ENCODE measurements around the gene RHPN2. TPM values are rescaled to one million over a fixed set of nuclear protein-coding genes. Genes with fewer than 3 reads are reported as not detected.

RHPN2 gene
- polyA plus RNA-seq, 2 of the 4 experiments (the other 2 are of a cell fraction), result 60.5 to 140 TPM

- TF ChIP-seq CHD2 (IDR thresholded peaks at IDR 0.05; ENCODE audit: low read length, partially characterized antibody) (no peak), TFCP2L1 (CRISPR knock-in tag; IDR thresholded peaks at IDR 0.05) (no peak), NPAS2 (CRISPR knock-in tag; IDR thresholded peaks at IDR 0.05; ENCODE audit: borderline replicate concordance) (no peak), CEBPB (IDR thresholded peaks at IDR 0.05) (no peak), SREBF2 (IDR thresholded peaks at IDR 0.05) (no peak), ATOH8 (CRISPR knock-in tag; IDR thresholded peaks at IDR 0.05; ENCODE audit: low read depth) (no peak), EHF (CRISPR knock-in tag; IDR thresholded peaks at IDR 0.05) (no peak), NFE2L2 (conservative IDR thresholded peaks at IDR 0.05; ENCODE audit: low read length) (no peak), TP53 (CRISPR knock-in tag; IDR thresholded peaks at IDR 0.05) (no peak), EHMT2 (IDR thresholded peaks at IDR 0.05; ENCODE audit: low read depth) (no peak), ZFP36 (IDR thresholded peaks at IDR 0.05; ENCODE audit: borderline replicate concordance, partially characterized antibody) (no peak), FOSB (CRISPR knock-in tag; IDR thresholded peaks at IDR 0.05) (no peak), HOXA7 (CRISPR knock-in tag; IDR thresholded peaks at IDR 0.05) (no peak), POLR2A (IDR thresholded peaks at IDR 0.05; ENCODE audit: low read length) (no peak), CBX2 (IDR thresholded peaks at IDR 0.05; ENCODE audit: borderline replicate concordance, low read depth) (no peak), ZSCAN20 (CRISPR knock-in tag; IDR thresholded peaks at IDR 0.05) (no peak), FOXS1 (CRISPR knock-in tag; IDR thresholded peaks at IDR 0.05) (no peak), EP300 (IDR thresholded peaks at IDR 0.05) (no peak), KDM5A (IDR thresholded peaks at IDR 0.05) (no peak), CHD4 (IDR thresholded peaks at IDR 0.05; ENCODE audit: borderline replicate concordance) (no peak)
- no peaks in the 10 kb centered on the region; the same call in 2 of the 3 replicates for H3K9me3 ChIP-seq
- 82% methylated on average over 3 of the region's 3 CpGs for WGBS (ENCODE audit: missing lambda C conversion rate)
- H3K27ac ChIP-seq, result no peak overlapping the region
- ChIA-PET CTCF (interaction anchor here (1.0 to 1.2 kb wide), 2 partner anchors 9 to 251 kb away, joined by 3 read pairs; no protein-coding TSS in a partner anchor), POLR2A (no interaction called here)
- peaks cover 16% of the 10 kb centered on the region for H3K4me1 ChIP-seq
- no peak for DNase-seq (ENCODE audit: low read depth in 1 of 2, low spot score in 1 of 2)
- ATAC-seq, result no peak
- H3K4me3 ChIP-seq, result no peak overlapping the region
- FAIRE-seq, result no peak
- no peak overlapping the region for H3K4me2 ChIP-seq
These were observed 131.1 kb downstream of the RHPN2 start for GRCh38 chr19:32933571-32933970.

- no peak for ATAC-seq
- Histone ChIP-seq H3K9me3 (peaks cover 14% of the 10 kb centered on the region), H3K4me1 (peaks cover 23% of the 10 kb centered on the region), H3K4me3 (no peak overlapping the region), H3K4me2 (no peak overlapping the region), H3K27ac (no peak overlapping the region)
- TF ChIP-seq, protein P1, sequence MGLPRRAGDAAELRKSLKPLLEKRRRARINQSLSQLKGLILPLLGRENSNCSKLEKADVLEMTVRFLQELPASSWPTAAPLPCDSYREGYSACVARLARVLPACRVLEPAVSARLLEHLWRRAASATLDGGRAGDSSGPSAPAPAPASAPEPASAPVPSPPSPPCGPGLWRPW (IDR thresholded peaks at IDR 0.05), result no peak
- TF ChIP-seq RCOR1 (IDR thresholded peaks at IDR 0.05; ENCODE audit: low read depth, low read length) (no peak), ESRRA (IDR thresholded peaks at IDR 0.05; ENCODE audit: borderline replicate concordance, low read length) (no peak), USF2 (IDR thresholded peaks at IDR 0.05) (no peak)
- TF ChIP-seq, protein P2, sequence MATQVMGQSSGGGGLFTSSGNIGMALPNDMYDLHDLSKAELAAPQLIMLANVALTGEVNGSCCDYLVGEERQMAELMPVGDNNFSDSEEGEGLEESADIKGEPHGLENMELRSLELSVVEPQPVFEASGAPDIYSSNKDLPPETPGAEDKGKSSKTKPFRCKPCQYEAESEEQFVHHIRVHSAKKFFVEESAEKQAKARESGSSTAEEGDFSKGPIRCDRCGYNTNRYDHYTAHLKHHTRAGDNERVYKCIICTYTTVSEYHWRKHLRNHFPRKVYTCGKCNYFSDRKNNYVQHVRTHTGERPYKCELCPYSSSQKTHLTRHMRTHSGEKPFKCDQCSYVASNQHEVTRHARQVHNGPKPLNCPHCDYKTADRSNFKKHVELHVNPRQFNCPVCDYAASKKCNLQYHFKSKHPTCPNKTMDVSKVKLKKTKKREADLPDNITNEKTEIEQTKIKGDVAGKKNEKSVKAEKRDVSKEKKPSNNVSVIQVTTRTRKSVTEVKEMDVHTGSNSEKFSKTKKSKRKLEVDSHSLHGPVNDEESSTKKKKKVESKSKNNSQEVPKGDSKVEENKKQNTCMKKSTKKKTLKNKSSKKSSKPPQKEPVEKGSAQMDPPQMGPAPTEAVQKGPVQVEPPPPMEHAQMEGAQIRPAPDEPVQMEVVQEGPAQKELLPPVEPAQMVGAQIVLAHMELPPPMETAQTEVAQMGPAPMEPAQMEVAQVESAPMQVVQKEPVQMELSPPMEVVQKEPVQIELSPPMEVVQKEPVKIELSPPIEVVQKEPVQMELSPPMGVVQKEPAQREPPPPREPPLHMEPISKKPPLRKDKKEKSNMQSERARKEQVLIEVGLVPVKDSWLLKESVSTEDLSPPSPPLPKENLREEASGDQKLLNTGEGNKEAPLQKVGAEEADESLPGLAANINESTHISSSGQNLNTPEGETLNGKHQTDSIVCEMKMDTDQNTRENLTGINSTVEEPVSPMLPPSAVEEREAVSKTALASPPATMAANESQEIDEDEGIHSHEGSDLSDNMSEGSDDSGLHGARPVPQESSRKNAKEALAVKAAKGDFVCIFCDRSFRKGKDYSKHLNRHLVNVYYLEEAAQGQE (IDR thresholded peaks at IDR 0.05), result no peak
- no peak for FAIRE-seq
- ChIA-PET POLR2A (no interaction called here), CTCF (interaction anchor here (0.9 to 2.3 kb wide), 4 partner anchors 13 to 254 kb away, joined by 3 to 9 read pairs (median 4); no protein-coding TSS in a partner anchor)
- no peak for DNase-seq (ENCODE audit: low read depth in 1 of 2, low spot score in 1 of 2)
- WGBS (ENCODE audit: missing lambda C conversion rate), result 93% methylated on average over 8 of the region's 8 CpGs
These were observed 134.1 kb downstream of the RHPN2 start for GRCh38 chr19:32930567-32930966.
